Effector memory CD8-positive, alpha-beta T cell (primary cell): ENCODE results near the gene MAP4K4.

ENCODE experiments used
- ATAC-seq: fragments of 150-1000 bp; cut with Tn5 transposase; replicated peaks from 2 replicates; pipeline ENCODE4 v1.10.0; 2021; ENCODE audit warnings: mild to moderate bottlenecking, moderate library complexity
- DNase-seq, 3 experiments: peaks; one replicate each; pipeline ENCODE4 v3.0.0; 2021
- H3K27ac Mint-ChIP-seq, 2 donors: one replicate each; pipeline ENCODE4 v1.8.0; 2022; ENCODE audit warnings: mild to moderate bottlenecking in 2 of 2, mixed read lengths in 2 of 2, moderate library complexity in 2 of 2
- H3K27me3 Mint-ChIP-seq, 2 donors: one replicate each; pipeline ENCODE4 v1.8.0; 2022; ENCODE audit warnings: mixed read lengths in 2 of 2
- H3K36me3 Mint-ChIP-seq: one replicate; pipeline ENCODE4 v1.8.0; 2022; ENCODE audit warnings: mild to moderate bottlenecking, moderate library complexity, mixed read lengths; ENCODE audit not compliant: insufficient read depth
- H3K4me1 Mint-ChIP-seq, 2 donors: one replicate each; pipeline ENCODE4 v1.8.0; 2022; ENCODE audit warnings: low read depth in 2 of 2, mixed read lengths in 2 of 2
- H3K4me3 Mint-ChIP-seq, 2 donors: one replicate each; pipeline ENCODE4 v1.8.0; 2022; ENCODE audit warnings: mild to moderate bottlenecking in 2 of 2, mixed read lengths in 2 of 2, moderate library complexity in 2 of 2
- H3K9me3 Mint-ChIP-seq, 2 donors: one replicate each; pipeline ENCODE4 v1.8.0; 2022; ENCODE audit warnings: mixed read lengths in 2 of 2

MAP4K4 gene

GRCh38 chr2:101718993-101719571 lies 21.6 kb downstream of the MAP4K4 start:
- Mint-ChIP-seq H3K27me3 (no peaks in the 10 kb centered on the region), H3K9me3 (no peaks in the 10 kb centered on the region), H3K27ac (peak overlapping the region; percentile 96 to 97), H3K36me3 (peaks cover 13% of the 10 kb centered on the region), H3K4me3 (peak overlapping the region; percentile 71 to 75), H3K4me1 (peaks cover 55 to 72% of the 10 kb centered on the region in 2 donors)
- DNase-seq = peak; percentile 36 to 44 (median 37)
- ATAC-seq = peak; percentile 85

GRCh38 chr2:101720732-101721131 lies 23.2 kb downstream of the MAP4K4 start:
- DNase-seq (no peak), ATAC-seq (no peak)
- H3K36me3 Mint-ChIP-seq = peaks cover 12% of the 10 kb centered on the region
- H3K27me3 Mint-ChIP-seq = no peaks in the 10 kb centered on the region
- H3K9me3 Mint-ChIP-seq = no peaks in the 10 kb centered on the region
- H3K4me1 Mint-ChIP-seq = peaks cover 62 to 77% of the 10 kb centered on the region in 2 donors
- H3K4me3 Mint-ChIP-seq = no peak overlapping the region
- peak overlapping the region; percentile 96 to 97 for H3K27ac Mint-ChIP-seq

GRCh38 chr2:101722864-101723263 lies 25.4 kb downstream of the MAP4K4 start:
- DNase-seq = no peak
- Mint-ChIP-seq H3K27me3 (no peaks in the 10 kb centered on the region), H3K36me3 (peaks cover 6% of the 10 kb centered on the region), H3K4me3 (peak overlapping the region in 1 of 2 donors; percentile 35), H3K9me3 (no peaks in the 10 kb centered on the region), H3K27ac (peak overlapping the region in 1 of 2 donors; percentile 84), H3K4me1 (peaks cover 58 to 75% of the 10 kb centered on the region in 2 donors)
- no peak for ATAC-seq

GRCh38 chr2:101723371-101724124 lies 26.0 kb downstream of the MAP4K4 start:
- Mint-ChIP-seq H3K27ac (peak overlapping the region in 1 of 2 donors; percentile 41), H3K9me3 (no peaks in the 10 kb centered on the region), H3K27me3 (no peaks in the 10 kb centered on the region), H3K36me3 (peaks cover 6% of the 10 kb centered on the region), H3K4me1 (peaks cover 57 to 73% of the 10 kb centered on the region in 2 donors), H3K4me3 (peak overlapping the region in 1 of 2 donors; percentile 35)
- ATAC-seq (no peak), DNase-seq (no peak)

GRCh38 chr2:101724125-101724474 lies 26.6 kb downstream of the MAP4K4 start:
- H3K4me1 Mint-ChIP-seq = peaks cover 54 to 73% of the 10 kb centered on the region in 2 donors
- ATAC-seq (no peak), DNase-seq (no peak)
- no peak overlapping the region for H3K4me3 Mint-ChIP-seq
- H3K27me3 Mint-ChIP-seq = no peaks in the 10 kb centered on the region
- H3K27ac Mint-ChIP-seq = peak overlapping the region in 1 of 2 donors; percentile 41
- no peaks in the 10 kb centered on the region for H3K9me3 Mint-ChIP-seq
- H3K36me3 Mint-ChIP-seq = peaks cover 4% of the 10 kb centered on the region

- Mint-ChIP-seq H3K9me3 (no peaks in the 10 kb centered on the region), H3K27me3 (no peaks in the 10 kb centered on the region), H3K4me1 (peaks cover 51 to 73% of the 10 kb centered on the region in 2 donors), H3K4me3 (peak overlapping the region in 1 of 2 donors; percentile 13), H3K36me3 (no peaks in the 10 kb centered on the region), H3K27ac (peak overlapping the region in 1 of 2 donors; percentile 41)
- no peak for DNase-seq
- ATAC-seq = no peak
Measured at GRCh38 chr2:101725038-101725437, 27.5 kb downstream of the MAP4K4 start.

GRCh38 chr2:101725515-101726192 lies 28.1 kb downstream of the MAP4K4 start:
- no peaks in the 10 kb centered on the region for H3K27me3 Mint-ChIP-seq
- H3K36me3 Mint-ChIP-seq = no peaks in the 10 kb centered on the region
- no peak for ATAC-seq

GRCh38 chr2:101728865-101729264 lies 31.4 kb downstream of the MAP4K4 start:
- DNase-seq = no peak

More at GRCh38 chr2:101725515-101726192, 28.1 kb downstream of the MAP4K4 start:
- Mint-ChIP-seq H3K4me1 (peaks cover 57 to 75% of the 10 kb centered on the region in 2 donors), H3K4me3 (no peak overlapping the region), H3K9me3 (no peaks in the 10 kb centered on the region), H3K27ac (no peak overlapping the region)
- DNase-seq = peak in 2 of 3 experiments; percentile 24 to 35

GRCh38 chr2:101729521-101730190 lies 32.1 kb downstream of the MAP4K4 start:
- DNase-seq (no peak), ATAC-seq (peak; percentile 26)
- H3K36me3 Mint-ChIP-seq = no peaks in the 10 kb centered on the region
- peak overlapping the region in 1 of 2 donors; percentile 32 for H3K4me3 Mint-ChIP-seq
- peak overlapping the region; percentile 56 to 67 for H3K27ac Mint-ChIP-seq
- no peaks in the 10 kb centered on the region for H3K27me3 Mint-ChIP-seq
- H3K9me3 Mint-ChIP-seq = no peaks in the 10 kb centered on the region
- H3K4me1 Mint-ChIP-seq = peaks cover 53 to 64% of the 10 kb centered on the region in 2 donors

More at GRCh38 chr2:101728865-101729264, 31.4 kb downstream of the MAP4K4 start:
- peaks cover 57 to 67% of the 10 kb centered on the region in 2 donors for H3K4me1 Mint-ChIP-seq
- H3K9me3 Mint-ChIP-seq = no peaks in the 10 kb centered on the region
- H3K4me3 Mint-ChIP-seq = no peak overlapping the region
- H3K36me3 Mint-ChIP-seq = no peaks in the 10 kb centered on the region
- peak overlapping the region; percentile 54 to 67 for H3K27ac Mint-ChIP-seq
- no peak for ATAC-seq
- H3K27me3 Mint-ChIP-seq = no peaks in the 10 kb centered on the region

- no peak for DNase-seq
- H3K4me1 Mint-ChIP-seq = peaks cover 54 to 70% of the 10 kb centered on the region in 2 donors
- H3K4me3 Mint-ChIP-seq = no peak overlapping the region
- H3K27ac Mint-ChIP-seq = no peak overlapping the region
- no peaks in the 10 kb centered on the region for H3K36me3 Mint-ChIP-seq
- no peaks in the 10 kb centered on the region for H3K27me3 Mint-ChIP-seq
- H3K9me3 Mint-ChIP-seq = no peaks in the 10 kb centered on the region
- no peak for ATAC-seq
Measured at GRCh38 chr2:101731221-101732054, 33.9 kb downstream of the MAP4K4 start.

- H3K4me1 Mint-ChIP-seq = peaks cover 55 to 70% of the 10 kb centered on the region in 2 donors
- H3K9me3 Mint-ChIP-seq = no peaks in the 10 kb centered on the region
- DNase-seq (no peak), ATAC-seq (no peak)
- no peak overlapping the region for H3K27ac Mint-ChIP-seq
- H3K27me3 Mint-ChIP-seq = no peaks in the 10 kb centered on the region
- H3K4me3 Mint-ChIP-seq = no peak overlapping the region
- H3K36me3 Mint-ChIP-seq = no peaks in the 10 kb centered on the region
Measured at GRCh38 chr2:101732199-101732598, 34.7 kb downstream of the MAP4K4 start.

- Mint-ChIP-seq H3K36me3 (no peaks in the 10 kb centered on the region), H3K4me1 (peaks cover 57 to 70% of the 10 kb centered on the region in 2 donors), H3K27ac (peak overlapping the region; percentile 50), H3K27me3 (no peaks in the 10 kb centered on the region), H3K4me3 (no peak overlapping the region), H3K9me3 (no peaks in the 10 kb centered on the region)
- no peak for DNase-seq
- no peak for ATAC-seq
Measured at GRCh38 chr2:101732773-101733256, 35.3 kb downstream of the MAP4K4 start.
